HCT116 (cell line): ENCODE data around the gene GPR176. TPM values are rescaled to one million over a fixed set of nuclear protein-coding genes. Genes with fewer than 3 reads are reported as not detected.
A peak's percentile ranks its signal among the peaks of the same experiment; 100 is the strongest.

Experiments used
- ATAC-seq: fragments of 200-7000 bp; cut with Tn5 transposase; 2 replicates; pipeline ENCODE4 v1.9.1; 2020; ENCODE audit warnings: mild to moderate bottlenecking, moderate library complexity
- BruUV-seq: library from RNA; stranded (reverse); fragments of 400-500 nt; replicated peaks from 2 replicates; lab custom pipeline; 2021; lab: Mats Ljungman, UMichigan
- CTCF ChIA-PET: fragments of 300-600 bp; sonication (Branson Sonifier 250); formaldehyde crosslinking; loops from one replicate; lab custom pipeline; 2021; ENCODE audit warnings: antibody characterized with exemption; lab: Charles Lee
- POLR2A ChIA-PET: fragments of 300-600, 350-600 bp; sonication (Branson Sonifier 250); formaldehyde crosslinking; loops from one replicate; lab custom pipeline; 2021; ENCODE audit warnings: antibody characterized with exemption; lab: Charles Lee
- RAD21 ChIA-PET, 2 experiments: fragments of 300-600 bp; sonication (Branson Sonifier 250); formaldehyde crosslinking; loops; one replicate each; lab custom pipeline; 2023; ENCODE audit warnings: low total read pairs in 2 of 2; ENCODE audit not compliant: uncharacterized antibody in 2 of 2, unreplicated experiment in 2 of 2, low non-redundant PET in 1 of 2; lab: Charles Lee
- DNase-seq: peaks from one replicate; pipeline ENCODE4 v3.0.0-alpha.2; 2010; ENCODE audit warnings: low read depth, low spot score
- H2AFZ ChIP-seq: fragments of 200-600 bp; shearing (Covaris generic), sonication (generic); 2 replicates; pipeline ENCODE4 v1.6.1; 2017; ENCODE audit warnings: low read depth, mixed run types, mixed read lengths, antibody characterized with exemption, low read length; ENCODE audit not compliant: poor library complexity, severe bottlenecking
- H3K27ac ChIP-seq: 2 replicates; pipeline ENCODE4 v1.5.1; 2012; ENCODE audit warnings: low read depth, low read length
- H3K27me3 ChIP-seq: fragments of 200-600 bp; sonication (generic); 2 replicates; pipeline ENCODE4 v1.6.1; 2016; ENCODE audit warnings: mixed run types, low read length, mixed read lengths; ENCODE audit not compliant: insufficient read depth
- H3K36me3 ChIP-seq, 2 experiments: fragments of 200-500 bp in 1 of 2; fragments of 200-600 bp in 1 of 2; sonication (Bioruptor generic) in 1 of 2; sonication (generic) in 1 of 2; 2 replicates each; pipeline versions ENCODE4 v1.5.1 to v1.6.1; 2014 to 2016; ENCODE audit warnings: low read length in 2 of 2, inconsistent platforms in 1 of 2, mixed read lengths in 1 of 2, mixed run types in 1 of 2; ENCODE audit not compliant: insufficient read depth in 2 of 2, control insufficient read depth in 1 of 2
- H3K4me1 ChIP-seq, 2 experiments: fragments of 200-600 bp in 1 of 2; sonication (generic) in 1 of 2; 2 replicates each; pipeline versions ENCODE4 v1.5.1 to v1.6.1; 2012 to 2017; ENCODE audit warnings: low read length in 2 of 2, inconsistent platforms in 1 of 2, mild to moderate bottlenecking in 1 of 2, mixed read lengths in 1 of 2, mixed run types in 1 of 2, moderate library complexity in 1 of 2; ENCODE audit not compliant: insufficient read depth in 2 of 2, control insufficient read depth in 1 of 2
- H3K4me2 ChIP-seq: fragments of 200-600 bp; sonication (generic); 2 replicates; pipeline ENCODE4 v1.6.1; 2017; ENCODE audit warnings: mixed run types, low read length, mixed read lengths
- H3K4me3 ChIP-seq, 2 experiments: fragments of 200-600 bp in 1 of 2; sonication (generic) in 1 of 2; replicated peaks in 1 of 2; 2 replicates each; pipeline ENCODE4 v1.5.1; 2011 to 2016; ENCODE audit warnings: low read length in 2 of 2, control low read depth in 1 of 2, low read depth in 1 of 2, mild to moderate bottlenecking in 1 of 2, mixed read lengths in 1 of 2, mixed run types in 1 of 2
- H3K79me2 ChIP-seq: fragments of 200-600 bp; sonication (generic); 2 replicates; pipeline ENCODE4 v1.6.1; 2017; ENCODE audit warnings: mild to moderate bottlenecking, mixed run types, low read length, moderate library complexity, mixed read lengths; ENCODE audit not compliant: insufficient read depth
- H3K9ac ChIP-seq: fragments of 200-600 bp; sonication (generic); 2 replicates; pipeline ENCODE4 v1.6.1; 2016; ENCODE audit warnings: low read length, mixed read lengths
- H3K9me2 ChIP-seq: fragments of 200-600 bp; sonication (generic), shearing (Covaris generic); 2 replicates; pipeline ENCODE4 v1.6.1; 2017; ENCODE audit warnings: mixed run types, mild to moderate bottlenecking, moderate library complexity; ENCODE audit not compliant: insufficient read depth
- H3K9me3 ChIP-seq, 2 experiments: fragments of 200-500 bp in 1 of 2; fragments of 200-600 bp in 1 of 2; sonication (Bioruptor generic) in 1 of 2; sonication (generic) in 1 of 2; 2 replicates each; pipeline ENCODE4 v1.6.1; 2014 to 2017; ENCODE audit warnings: low read length in 2 of 2, mixed read lengths in 2 of 2, inconsistent platforms in 1 of 2, low read depth in 1 of 2, mild to moderate bottlenecking in 1 of 2, mixed run types in 1 of 2, moderate library complexity in 1 of 2; ENCODE audit not compliant: control insufficient read depth in 1 of 2, insufficient read depth in 1 of 2
- H4K20me1 ChIP-seq: fragments of 200-600 bp; sonication (generic), shearing (Covaris generic); 2 replicates; pipeline ENCODE4 v1.6.1; 2017; ENCODE audit warnings: mixed run types, mild to moderate bottlenecking, moderate library complexity; ENCODE audit not compliant: insufficient read depth
- CBX3 ChIP-seq: IDR thresholded peaks from 2 replicates; pipeline ENCODE4 v1.6.1; 2012; ENCODE audit warnings: low read depth
- CEBPB ChIP-seq: IDR thresholded peaks from 2 replicates; pipeline ENCODE4 v1.6.1; 2012; ENCODE audit warnings: low read depth
- ELF1 ChIP-seq: IDR thresholded peaks from 2 replicates; pipeline ENCODE4 v1.6.1; 2012; ENCODE audit warnings: low read depth, borderline replicate concordance
- EZH2 ChIP-seq: fragments of 200-600 bp; sonication (generic); IDR thresholded peaks from 2 replicates; pipeline ENCODE4 v1.6.1; 2017; ENCODE audit warnings: antibody characterized with exemption, mixed run types
- EZH2phosphoT487 ChIP-seq: fragments of 200-600 bp; IDR thresholded peaks from 2 replicates; pipeline ENCODE4 v1.6.1; 2018; ENCODE audit warnings: antibody characterized with exemption, borderline replicate concordance
- FOSL1 ChIP-seq: IDR thresholded peaks from 2 replicates; pipeline ENCODE4 v1.6.1; 2012; ENCODE audit warnings: low read depth
- POLR2A ChIP-seq: IDR thresholded peaks from 2 replicates; pipeline ENCODE4 v1.7.0; 2011; ENCODE audit warnings: borderline replicate concordance; ENCODE audit not compliant: insufficient read depth, insufficient read length; ENCODE audit errors: extremely low read depth
- POLR2AphosphoS5 ChIP-seq: IDR thresholded peaks from 2 replicates; pipeline ENCODE4 v1.6.1; 2011; ENCODE audit warnings: mild to moderate bottlenecking, low read depth, low read length, moderate library complexity
- RAD21 ChIP-seq: IDR thresholded peaks from 2 replicates; pipeline ENCODE4 v1.6.1; 2012; ENCODE audit warnings: low read depth, mild to moderate bottlenecking
- SP1 ChIP-seq: IDR thresholded peaks from 2 replicates; pipeline ENCODE4 v1.6.1; 2012; ENCODE audit warnings: low read depth
- TCF7L2 ChIP-seq: IDR thresholded peaks from 2 replicates; pipeline ENCODE4 v1.7.0; 2011; ENCODE audit warnings: borderline replicate concordance, inconsistent platforms; ENCODE audit not compliant: insufficient read depth, insufficient read length; ENCODE audit errors: extremely low read depth
- YY1 ChIP-seq: IDR thresholded peaks from 2 replicates; pipeline ENCODE4 v1.6.1; 2011; ENCODE audit warnings: low read length, low read depth, moderate library complexity, mild to moderate bottlenecking; ENCODE audit not compliant: insufficient replicate concordance; ENCODE audit errors: extremely low read depth
- ZFX ChIP-seq: fragments of 450-650 bp; IDR thresholded peaks from 2 replicates; pipeline ENCODE4 v1.6.1; 2017
- ZNF274 ChIP-seq: fragments of 200-500 bp; sonication (Bioruptor generic); IDR thresholded peaks from 2 replicates; pipeline ENCODE4 v1.6.1; 2014; ENCODE audit warnings: mild to moderate bottlenecking, low read depth, low read length, inconsistent platforms
- intact Hi-C: fragments of 100-400 bp; cut with micrococcal nuclease; formaldehyde crosslinking; loops from 2 replicates; pipeline ENCODE4 v1.10.0; 2022
- total RNA-seq: library from RNA; stranded (reverse); gene quantifications from one replicate; pipeline ENCODE4 v1.2.1, GENCODE V29; 2021; ENCODE audit not compliant: unreplicated experiment
- TF ChIP-seq, protein P1 (sequence below): IDR thresholded peaks from 2 replicates; pipeline ENCODE4 v1.6.1; 2012
- TF ChIP-seq, protein P2 (sequence below): IDR thresholded peaks from 2 replicates; pipeline ENCODE4 v1.6.1; 2011; ENCODE audit warnings: mild to moderate bottlenecking, low read length, moderate library complexity; ENCODE audit not compliant: insufficient replicate concordance; ENCODE audit errors: extremely low read depth

GPR176 gene
- total RNA-seq, 1 experiment from 2014 or later: 1.7 TPM

DNA sequence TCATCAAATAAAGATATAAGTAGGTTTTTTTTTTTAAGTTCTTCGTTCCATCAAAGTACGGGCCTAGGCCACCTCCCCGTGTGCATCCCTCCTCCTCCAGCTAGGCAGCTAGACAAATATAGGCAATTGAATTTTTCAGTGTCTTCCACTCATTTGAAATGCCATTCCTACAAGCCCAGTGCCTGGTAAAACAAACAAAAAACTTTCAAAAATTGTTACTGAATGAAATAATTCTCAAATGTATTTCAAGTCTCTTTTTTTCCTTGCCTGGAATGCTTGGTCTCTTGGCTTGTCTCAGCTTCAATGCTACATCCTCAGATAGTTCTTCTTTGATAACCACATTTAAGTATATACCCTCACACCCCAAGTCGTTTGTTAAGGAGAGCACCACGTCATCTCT is 17.6 kb upstream of the GPR176 start:
- H3K4me2 ChIP-seq: no peak overlapping the region
- peaks cover 51% of the 10 kb centered on the region for H3K79me2 ChIP-seq

DNA sequence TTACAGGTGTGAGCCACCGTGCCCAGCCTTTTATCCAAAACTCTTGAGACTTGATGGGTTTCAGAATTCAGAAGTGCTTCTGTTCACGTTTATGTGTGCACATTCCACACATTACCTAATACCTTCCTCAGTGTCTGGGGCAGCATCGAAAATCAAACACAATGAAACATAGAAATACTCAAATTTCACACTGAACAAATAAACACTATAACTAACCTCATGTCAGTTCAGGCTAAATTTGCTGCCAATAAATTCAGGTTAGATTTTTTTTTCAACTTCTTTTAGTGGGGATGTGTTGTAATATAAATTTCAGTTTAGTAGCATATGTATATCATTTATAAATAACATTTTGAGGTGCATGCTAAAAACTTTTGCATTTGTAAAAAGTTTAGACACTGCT is 16.6 kb upstream of the GPR176 start:
- Histone ChIP-seq H3K27me3 (no peaks in the 10 kb centered on the region), H4K20me1 (no peaks in the 10 kb centered on the region), H3K4me3 (no peak overlapping the region), H2AFZ (no peak overlapping the region), H3K4me2 (peak overlapping the region; percentile 76; the same call in 1 of the 2 replicates), H3K79me2 (peaks cover 51% of the 10 kb centered on the region), H3K9me2 (no peaks in the 10 kb centered on the region), H3K4me1 (peaks cover 11 to 33% of the 10 kb centered on the region in 2 experiments), H3K9ac (no peak overlapping the region), H3K36me3 (peaks cover 2 to 17% of the 10 kb centered on the region in 2 experiments), H3K9me3 (no peaks in the 10 kb centered on the region), H3K27ac (no peak overlapping the region)
- ChIA-PET POLR2A (no interaction called here), CTCF (no interaction called here), RAD21 (interaction anchor here in 1 of 2 experiments (0.5 kb wide), 1 partner anchor 154 kb away, joined by 4 read pairs; the partner anchor contains the start of gene FSIP1)
- intact Hi-C loops: no loop called here
- BruUV-seq: no TSS peak
- DNase-seq (no peak), ATAC-seq (no peak)
- no peak for TF ChIP-seq CBX3
- TF ChIP-seq EZH2phosphoT487: no peak
- TF ChIP-seq CEBPB: no peak
- no peak for TF ChIP-seq ELF1
- TF ChIP-seq, protein P1, sequence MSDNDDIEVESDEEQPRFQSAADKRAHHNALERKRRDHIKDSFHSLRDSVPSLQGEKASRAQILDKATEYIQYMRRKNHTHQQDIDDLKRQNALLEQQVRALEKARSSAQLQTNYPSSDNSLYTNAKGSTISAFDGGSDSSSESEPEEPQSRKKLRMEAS: no peak
- TF ChIP-seq POLR2A: no peak
- TF ChIP-seq YY1: no peak
- no peak for TF ChIP-seq RAD21
- no peak for TF ChIP-seq TCF7L2
- TF ChIP-seq ZFX: no peak
- TF ChIP-seq FOSL1: no peak
- no peak for TF ChIP-seq SP1
- TF ChIP-seq, all 23 proteins: peak for 0

More for the DNA sequence above, 17.6 kb upstream of the GPR176 start:
- H3K27me3 ChIP-seq: no peaks in the 10 kb centered on the region
- no peaks in the 10 kb centered on the region for H4K20me1 ChIP-seq
- ChIA-PET POLR2A (no interaction called here), RAD21 (no interaction called here), CTCF (no interaction called here)
- H3K4me3 ChIP-seq: no peak overlapping the region
- H3K27ac ChIP-seq: no peak overlapping the region
- intact Hi-C loops: no loop called here
- H3K9me3 ChIP-seq: no peaks in the 10 kb centered on the region
- H3K9me2 ChIP-seq: no peaks in the 10 kb centered on the region
- peaks cover 11 to 30% of the 10 kb centered on the region in 2 experiments for H3K4me1 ChIP-seq
- BruUV-seq: no TSS peak
- H3K9ac ChIP-seq: no peak overlapping the region
- H3K36me3 ChIP-seq: peaks cover 2 to 21% of the 10 kb centered on the region in 2 experiments
- TF ChIP-seq POLR2AphosphoS5 (no peak), ELF1 (no peak), CBX3 (no peak), FOSL1 (no peak), YY1 (no peak), ZNF274 (no peak), ZFX (no peak), CEBPB (no peak), EZH2 (no peak), RAD21 (no peak)
- TF ChIP-seq, protein P2, sequence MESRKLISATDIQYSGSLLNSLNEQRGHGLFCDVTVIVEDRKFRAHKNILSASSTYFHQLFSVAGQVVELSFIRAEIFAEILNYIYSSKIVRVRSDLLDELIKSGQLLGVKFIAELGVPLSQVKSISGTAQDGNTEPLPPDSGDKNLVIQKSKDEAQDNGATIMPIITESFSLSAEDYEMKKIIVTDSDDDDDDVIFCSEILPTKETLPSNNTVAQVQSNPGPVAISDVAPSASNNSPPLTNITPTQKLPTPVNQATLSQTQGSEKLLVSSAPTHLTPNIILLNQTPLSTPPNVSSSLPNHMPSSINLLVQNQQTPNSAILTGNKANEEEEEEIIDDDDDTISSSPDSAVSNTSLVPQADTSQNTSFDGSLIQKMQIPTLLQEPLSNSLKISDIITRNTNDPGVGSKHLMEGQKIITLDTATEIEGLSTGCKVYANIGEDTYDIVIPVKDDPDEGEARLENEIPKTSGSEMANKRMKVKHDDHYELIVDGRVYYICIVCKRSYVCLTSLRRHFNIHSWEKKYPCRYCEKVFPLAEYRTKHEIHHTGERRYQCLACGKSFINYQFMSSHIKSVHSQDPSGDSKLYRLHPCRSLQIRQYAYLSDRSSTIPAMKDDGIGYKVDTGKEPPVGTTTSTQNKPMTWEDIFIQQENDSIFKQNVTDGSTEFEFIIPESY: no peak
- H2AFZ ChIP-seq: no peak overlapping the region
- DNase-seq (no peak), ATAC-seq (no peak)
